T47D (cell line): ENCODE data around the gene SH2D5.
A peak's percentile ranks its signal among the peaks of the same experiment; 100 is the strongest.

Source experiments
- DNase-seq, 2 experiments: peaks; one replicate each; pipeline versions ENCODE4 v3.0.0 to v3.0.0-alpha.2; 2011 to 2012; ENCODE audit warnings: low read depth in 1 of 2, low spot score in 1 of 2
- JUND ChIP-seq: IDR thresholded peaks from 2 replicates; pipeline ENCODE4 v1.6.1; 2012; ENCODE audit warnings: low read depth
- in situ Hi-C: cut with HindIII; loops from 2 replicates; pipeline ENCODE4 v1.10.0; 2016; ENCODE audit warnings: low sequenced_read_pairs, low pct_unique_long_range_greater_than_20kb

SH2D5 gene

DNA sequence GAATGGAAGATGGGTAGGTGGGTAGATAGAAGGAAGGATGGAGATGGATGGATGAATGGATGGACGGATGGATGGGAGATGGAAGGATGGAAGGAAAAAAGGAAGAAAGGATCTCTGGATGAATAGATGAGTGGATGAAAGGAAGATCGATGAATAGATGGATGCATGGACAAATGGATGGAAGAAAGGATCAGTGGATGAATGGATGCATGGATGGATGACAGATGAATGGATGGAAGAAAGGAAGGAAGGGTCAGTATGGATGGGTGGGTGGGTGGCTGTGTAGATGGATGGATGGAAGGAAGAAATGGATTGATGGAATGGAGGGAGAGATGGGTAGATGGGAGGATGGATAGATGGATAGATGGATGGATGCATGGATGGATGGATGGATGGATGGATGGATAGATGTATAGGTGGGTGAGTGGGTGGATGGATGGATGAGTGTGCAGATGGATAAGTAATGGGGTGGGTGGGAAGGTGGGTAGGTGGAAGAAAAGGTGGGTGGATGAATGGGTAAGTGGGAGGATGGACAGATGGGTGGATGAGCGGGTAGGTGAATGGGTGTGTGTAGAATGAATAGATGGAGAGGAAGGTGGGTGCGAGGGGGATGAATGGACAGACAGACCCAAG lies 29.3 kb downstream of the SH2D5 start:
- no peak for TF ChIP-seq JUND
- in situ Hi-C loops = no loop called here
- no peak for DNase-seq

- in situ Hi-C loops = no loop called here
- TF ChIP-seq JUND = no peak
- DNase-seq = peak in 1 of 2 experiments; percentile 46
These were observed 30.1 kb downstream of the SH2D5 start for GRCh38 chr1:20702416-20702815.

GRCh38 chr1:20701847-20702246 lies 30.7 kb downstream of the SH2D5 start:
- DNase-seq = no peak
- TF ChIP-seq JUND = no peak
- in situ Hi-C loops = no loop called here

DNA sequence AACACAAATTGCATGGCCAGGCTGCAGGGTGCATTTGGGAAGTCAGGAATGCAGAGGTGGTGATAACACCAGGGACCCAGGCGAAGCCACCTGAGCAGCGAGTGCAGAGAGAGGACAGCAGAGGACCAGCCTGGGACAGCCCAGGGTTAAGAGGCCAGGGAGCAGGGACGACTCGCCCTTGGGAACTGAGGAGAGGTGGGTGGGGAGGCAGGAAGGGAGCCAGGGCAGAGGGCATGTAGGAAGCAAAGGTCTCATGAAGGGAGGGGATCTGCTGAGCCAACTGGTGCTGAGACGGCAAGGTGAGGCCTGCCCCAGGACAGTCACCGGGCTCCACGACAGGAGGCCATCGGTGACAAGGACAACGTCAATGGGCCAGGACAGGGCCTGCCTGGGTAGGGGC lies 31.1 kb downstream of the SH2D5 start:
- in situ Hi-C loops = no loop called here

DNA sequence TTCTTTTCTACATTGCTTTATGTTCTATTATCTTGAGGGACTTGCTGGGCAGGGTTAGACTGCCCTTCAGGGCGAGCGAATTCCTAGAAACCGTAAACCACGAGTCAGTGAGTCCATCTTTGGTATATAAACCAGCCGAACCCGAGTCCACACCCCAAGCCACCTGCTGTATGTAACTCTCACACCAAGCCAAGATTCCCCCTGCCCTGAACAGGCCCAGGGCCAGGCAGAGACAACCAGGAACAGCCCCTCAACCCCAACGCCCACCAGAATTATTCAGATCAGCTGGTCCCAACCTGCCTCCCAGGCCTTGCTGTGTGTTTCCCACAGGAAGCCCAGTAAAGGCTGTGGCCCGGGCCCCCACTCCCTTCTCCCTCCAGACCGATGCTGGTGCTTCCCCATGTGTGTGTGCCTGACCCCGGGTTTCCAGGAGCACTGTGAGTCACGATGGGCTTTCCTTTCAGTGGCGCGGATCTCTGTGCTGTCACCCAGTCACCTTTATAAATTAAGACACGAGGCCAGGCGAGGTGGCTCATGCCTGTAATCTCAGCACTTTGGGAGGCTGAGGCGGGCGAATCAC lies 31.8 kb downstream of the SH2D5 start:
- DNase-seq = peak in 1 of 2 experiments; percentile 25
- in situ Hi-C loops = no loop called here
- TF ChIP-seq JUND = no peak

More for the DNA sequence above, 31.1 kb downstream of the SH2D5 start:
- DNase-seq = no peak
- TF ChIP-seq JUND = no peak

GRCh38 chr1:20699558-20699957 lies 32.9 kb downstream of the SH2D5 start:
- in situ Hi-C loops = no loop called here
- peak; percentile 61 to 87 for DNase-seq
- no peak for TF ChIP-seq JUND

GRCh38 chr1:20698195-20698910 lies 34.1 kb downstream of the SH2D5 start:
- DNase-seq = no peak
- in situ Hi-C loops = no loop called here
- TF ChIP-seq JUND = no peak

- TF ChIP-seq JUND = no peak
- in situ Hi-C loops = no loop called here
- DNase-seq = no peak
These were observed 34.9 kb downstream of the SH2D5 start for GRCh38 chr1:20697563-20697962.

GRCh38 chr1:20696397-20697333 lies 35.8 kb downstream of the SH2D5 start:
- no peak for TF ChIP-seq JUND
- DNase-seq = peak; percentile 75 to 81
- in situ Hi-C loops = no loop called here

- no peak for DNase-seq
- in situ Hi-C loops = no loop called here
- TF ChIP-seq JUND = no peak
These were observed 37.0 kb downstream of the SH2D5 start for GRCh38 chr1:20695515-20695914.

GRCh38 chr1:20693623-20694022 lies 38.9 kb downstream of the SH2D5 start:
- no peak for DNase-seq
- no peak for TF ChIP-seq JUND
- in situ Hi-C loops = no loop called here

DNA sequence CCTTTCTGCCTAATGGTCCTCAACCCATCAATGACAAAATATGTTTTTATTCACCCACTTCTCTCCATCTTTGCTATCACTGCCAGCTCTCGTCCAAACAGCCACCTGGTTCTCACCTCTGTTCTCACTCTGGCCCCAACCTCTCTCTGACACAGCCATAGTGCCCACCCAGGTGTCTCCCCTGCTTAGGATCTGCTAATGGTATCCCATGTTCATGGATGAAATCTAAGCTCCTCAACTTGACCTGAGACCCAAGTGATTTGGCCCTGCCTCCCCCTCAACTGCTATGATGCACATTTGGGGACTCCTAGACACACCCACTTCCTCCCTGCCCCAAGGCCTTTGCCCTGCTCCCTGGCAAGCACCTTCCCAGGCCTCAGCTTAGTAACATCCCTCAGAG lies 40.6 kb downstream of the SH2D5 start:
- DNase-seq = no peak
- in situ Hi-C loops = no loop called here
- TF ChIP-seq JUND = no peak
